Ureter (tissue), 1 donor: Measurements from ENCODE around the gene RBFA. TPM values are rescaled to one million over a fixed set of nuclear protein-coding genes. Genes with fewer than 3 reads are reported as not detected.
"Not testable (repeated sequence)": the region's sequence is repeated elsewhere in the genome, so short reads cannot be mapped to it uniquely, and the experiment has no call there.

Experiments used
- DNase-seq: peaks from one replicate; pipeline ENCODE4 v3.0.0-alpha.2; 2020; ENCODE audit warnings: low spot score
- total RNA-seq: library from RNA; stranded (reverse); gene quantifications from one replicate; pipeline ENCODE4 v1.2.4, GENCODE V29; 2023
- donor health status: DM: yes; HTN: yes; CAD: no.

RBFA gene
- total RNA-seq: 35.7 TPM

GRCh38 chr18:80034068-80034851 lies at the start of gene RBFA:
RBFA (plus strand) TSS chr18:80034434; CDS start chr18:80034496, 62 bp downstream.
- DNase-seq: peak; percentile 100

- DNase-seq: no peak
Measured at GRCh38 chr18:79985172-79985571, 49.1 kb upstream of the RBFA start.

- DNase-seq: no peak
Measured at GRCh38 chr18:79986726-79987125, 47.5 kb upstream of the RBFA start.

GRCh38 chr18:79987566-79987965 lies 46.7 kb upstream of the RBFA start:
- DNase-seq: no peak

- peak; percentile 52 for DNase-seq
Measured at GRCh38 chr18:79988071-79988450, 46.2 kb upstream of the RBFA start.

- DNase-seq: peak; percentile 86
Measured at GRCh38 chr18:79988451-79989194, 45.6 kb upstream of the RBFA start, which contains the start of gene TXNL4A. TXNL4A (minus strand) TSS chr18:79988563; CDS start chr18:79988392, 171 bp downstream.

DNA sequence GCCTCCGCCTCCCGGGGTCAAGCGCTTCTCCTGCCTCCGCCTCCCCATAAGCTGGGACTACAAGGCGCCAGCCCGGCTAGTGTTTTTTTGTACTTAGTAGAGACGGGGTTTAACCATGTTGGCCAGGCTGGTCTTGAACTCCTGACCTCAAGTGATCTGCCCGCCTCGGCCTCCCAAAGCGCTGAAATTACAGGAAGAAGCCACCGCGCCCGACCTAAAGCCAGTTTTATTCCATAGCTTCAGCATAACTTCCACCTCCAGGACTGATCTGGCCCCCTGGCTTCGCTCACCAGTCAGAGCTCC lies 45.1 kb upstream of the RBFA start:
- no peak for DNase-seq

DNA sequence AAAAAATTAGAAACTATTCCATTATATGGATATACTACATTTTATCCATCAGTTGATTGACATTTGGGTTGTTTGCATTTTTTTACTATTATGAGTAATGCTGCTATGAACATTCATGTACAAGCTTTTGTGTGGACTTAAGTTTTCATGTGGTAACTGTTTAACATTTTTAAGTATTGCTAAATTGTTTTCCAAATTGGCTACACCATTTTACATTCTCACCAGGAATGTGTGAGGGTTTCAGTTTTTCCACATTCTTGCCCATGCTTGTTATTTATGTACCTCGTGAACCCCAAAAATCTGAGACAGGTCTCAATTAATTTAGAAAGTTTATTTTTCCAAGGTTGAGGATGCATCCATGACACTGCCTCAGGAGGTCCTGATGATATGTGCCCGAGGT lies 42.7 kb upstream of the RBFA start:
- DNase-seq: no peak

- not testable (repeated sequence) for DNase-seq
Measured at GRCh38 chr18:79999701-80000100, 34.5 kb upstream of the RBFA start.

- no peak for DNase-seq
Measured at GRCh38 chr18:80000877-80001276, 33.4 kb upstream of the RBFA start.

GRCh38 chr18:80002468-80002867 lies 31.8 kb upstream of the RBFA start:
- no peak for DNase-seq

DNA sequence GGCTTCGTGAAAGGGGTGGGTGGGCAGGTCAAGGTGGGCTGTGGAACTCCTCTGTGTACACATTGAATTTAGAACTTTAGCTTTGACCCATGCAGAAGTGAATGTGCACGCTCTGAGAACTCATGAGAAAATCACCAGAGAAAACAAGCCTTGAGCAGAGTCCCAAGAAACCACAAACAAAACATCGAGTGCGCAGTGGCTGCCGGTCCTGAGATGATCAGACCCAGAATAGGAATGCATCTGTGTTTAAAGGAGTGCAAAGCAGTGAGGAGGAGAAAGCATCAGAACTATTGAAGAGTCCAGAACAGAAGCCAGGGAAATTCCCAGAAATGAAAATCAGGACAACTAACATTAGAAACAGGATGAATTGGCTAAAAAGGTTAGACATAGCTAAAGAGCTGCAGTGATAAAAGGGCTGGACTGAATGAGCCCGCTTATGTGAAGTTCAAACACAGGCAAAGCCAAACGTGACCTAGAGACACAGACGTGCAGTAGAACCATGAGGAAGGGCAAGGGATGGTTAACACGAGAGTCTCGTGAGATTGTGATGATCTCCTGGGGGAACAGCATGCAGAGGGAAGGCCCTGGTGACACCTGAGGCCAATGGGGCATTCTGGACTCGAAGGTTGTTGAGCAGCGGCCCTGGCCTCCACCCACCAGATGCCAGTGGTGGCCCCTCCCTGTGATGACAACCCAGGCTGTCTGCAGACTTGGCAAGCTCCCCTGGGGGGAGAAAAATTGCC lies 29.5 kb upstream of the RBFA start:
- DNase-seq: no peak

- DNase-seq: no peak
Measured at GRCh38 chr18:80006724-80007123, 27.5 kb upstream of the RBFA start.

DNA sequence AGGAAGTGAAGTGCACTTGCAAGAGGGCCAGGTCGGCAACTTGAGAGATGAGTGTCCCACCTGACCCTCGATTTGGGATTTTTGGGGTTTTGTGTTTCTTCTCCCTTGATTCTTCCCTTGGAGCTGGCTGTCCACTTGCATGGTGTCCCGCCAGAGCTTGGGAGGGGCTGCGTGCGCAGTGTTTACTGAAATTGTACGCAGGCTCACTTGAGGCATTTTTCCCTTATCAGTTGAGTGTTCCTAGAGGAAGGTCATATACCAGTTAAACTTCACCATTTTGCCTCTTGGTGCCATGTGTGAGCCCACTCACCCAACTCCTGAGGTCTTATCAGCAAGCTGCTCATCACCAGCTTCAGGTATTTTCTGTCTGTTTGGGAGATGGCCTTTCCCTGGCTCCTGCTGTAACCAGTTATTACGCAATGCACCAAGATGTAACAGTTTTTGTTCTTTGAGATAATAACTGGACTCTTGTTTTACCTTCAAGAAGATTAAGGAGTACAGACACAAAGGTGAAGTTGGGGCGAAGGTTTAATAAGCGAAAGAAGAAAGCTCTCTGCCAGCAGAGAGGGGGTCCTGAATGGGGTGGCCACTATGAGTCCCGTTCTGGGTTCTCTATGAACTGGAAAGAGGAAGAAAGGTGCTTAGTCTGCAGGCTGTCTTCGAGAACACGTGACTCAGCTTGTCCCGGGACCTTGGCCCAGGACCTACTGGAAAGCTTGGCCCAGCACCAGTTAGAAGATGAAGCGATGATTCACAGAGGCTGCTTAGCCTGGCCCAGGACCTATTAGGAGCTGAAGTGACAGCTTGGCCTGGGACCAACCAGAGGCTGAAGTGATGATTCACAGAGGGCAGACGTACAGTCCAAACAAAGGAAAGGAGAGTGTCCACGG lies 24.3 kb upstream of the RBFA start:
- DNase-seq: peak; percentile 53

DNA sequence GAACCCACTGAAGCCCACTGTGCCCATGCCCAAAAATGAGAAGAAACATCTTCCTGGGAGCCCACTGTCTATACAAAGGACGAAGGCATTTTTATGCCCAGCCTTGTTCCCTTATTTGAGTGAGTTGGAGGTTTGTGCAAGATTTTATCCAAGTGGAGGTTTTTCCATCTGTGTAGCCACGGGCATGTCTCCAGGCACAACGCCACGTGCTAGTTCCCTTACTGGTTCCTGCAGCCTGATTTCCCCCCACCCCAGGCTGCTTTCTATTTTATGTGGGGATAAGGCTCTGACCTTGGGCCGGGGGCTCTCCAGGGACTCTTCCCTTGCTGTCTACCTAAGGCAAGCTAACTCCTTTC lies 23.7 kb upstream of the RBFA start:
- DNase-seq: no peak

- not testable (repeated sequence) for DNase-seq
Measured at GRCh38 chr18:80011496-80012137, 22.6 kb upstream of the RBFA start.

GRCh38 chr18:80012714-80013113 lies 21.5 kb upstream of the RBFA start:
- no peak for DNase-seq

DNA sequence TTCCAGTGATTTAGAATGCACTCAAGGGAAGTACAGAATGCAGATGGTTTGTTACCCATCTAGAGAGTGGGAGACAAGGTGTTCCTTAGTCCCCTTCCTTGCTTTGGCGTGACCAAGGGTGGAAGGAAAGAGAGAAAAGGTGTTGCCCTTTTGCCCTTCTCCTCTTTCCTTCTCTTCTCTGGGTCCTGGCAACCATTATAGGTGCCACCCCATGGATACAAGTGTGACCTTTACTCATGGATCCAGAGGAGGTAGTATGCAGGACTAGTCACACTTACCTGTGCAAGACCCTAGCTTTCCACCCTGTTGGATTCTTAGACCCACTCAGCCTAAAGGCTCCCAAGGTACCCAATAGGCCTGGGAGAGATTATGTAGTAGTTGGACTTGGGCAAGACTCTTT lies 11.6 kb upstream of the RBFA start:
- DNase-seq: no peak

GRCh38 chr18:80023173-80023572 lies 11.1 kb upstream of the RBFA start:
- DNase-seq: no peak

DNA sequence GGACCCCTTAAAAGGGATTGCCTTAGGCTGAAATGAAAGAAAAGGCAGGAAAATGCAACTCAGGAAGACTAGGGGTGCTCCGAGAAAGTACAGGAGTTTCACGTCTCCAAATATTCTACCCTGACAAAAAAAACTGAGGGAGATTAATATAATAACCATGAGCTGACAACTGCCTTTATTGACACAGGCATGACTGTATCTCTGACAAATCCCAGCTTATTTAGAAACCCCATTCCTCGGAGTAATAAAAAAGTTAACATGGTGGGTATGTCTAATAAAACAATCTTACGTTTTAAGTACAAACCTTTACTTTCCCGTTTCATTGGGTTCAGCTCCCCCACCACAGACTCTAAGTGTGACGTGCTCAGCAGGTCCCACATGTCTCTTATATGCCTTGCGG lies 7.9 kb upstream of the RBFA start:
- no peak for DNase-seq

GRCh38 chr18:80027719-80028118 lies 6.5 kb upstream of the RBFA start:
- not testable (repeated sequence) for DNase-seq
